PFSK-1 (cell line): ENCODE measurements around the gene FZR1.

Experiments
- FOXP2 ChIP-seq: optimal IDR thresholded peaks from 2 replicates; pipeline ENCODE3; 2011; ENCODE audit warnings: borderline replicate concordance, control low read depth, inconsistent platforms; ENCODE audit not compliant: insufficient read depth; ENCODE audit errors: extremely low read length, extremely low read depth
- POLR2AphosphoS5 ChIP-seq: IDR thresholded peaks from 2 replicates; pipeline ENCODE4 v1.6.1; 2012; ENCODE audit warnings: low read depth, mild to moderate bottlenecking, control low read depth, low read length, moderate library complexity
- SIN3A ChIP-seq: IDR thresholded peaks from 2 replicates; pipeline ENCODE4 v1.6.1; 2012; ENCODE audit warnings: mild to moderate bottlenecking, low read length, moderate library complexity, borderline replicate concordance; ENCODE audit not compliant: insufficient read depth
- TAF1 ChIP-seq: IDR thresholded peaks from 2 replicates; pipeline ENCODE4 v1.6.1; 2012; ENCODE audit warnings: low read length, control low read depth, borderline replicate concordance; ENCODE audit not compliant: insufficient read depth
- TF ChIP-seq, protein P1 (sequence below), 2 experiments: IDR thresholded peaks; 2 replicates each; pipeline versions ENCODE4 v1.6.1 to v1.8.0; 2011 to 2012; ENCODE audit warnings: low read depth in 2 of 2, low read length in 2 of 2, control low read depth in 1 of 2, inconsistent platforms in 1 of 2, mild to moderate bottlenecking in 1 of 2, moderate library complexity in 1 of 2; ENCODE audit not compliant: insufficient read depth in 1 of 2

Gene FZR1

DNA sequence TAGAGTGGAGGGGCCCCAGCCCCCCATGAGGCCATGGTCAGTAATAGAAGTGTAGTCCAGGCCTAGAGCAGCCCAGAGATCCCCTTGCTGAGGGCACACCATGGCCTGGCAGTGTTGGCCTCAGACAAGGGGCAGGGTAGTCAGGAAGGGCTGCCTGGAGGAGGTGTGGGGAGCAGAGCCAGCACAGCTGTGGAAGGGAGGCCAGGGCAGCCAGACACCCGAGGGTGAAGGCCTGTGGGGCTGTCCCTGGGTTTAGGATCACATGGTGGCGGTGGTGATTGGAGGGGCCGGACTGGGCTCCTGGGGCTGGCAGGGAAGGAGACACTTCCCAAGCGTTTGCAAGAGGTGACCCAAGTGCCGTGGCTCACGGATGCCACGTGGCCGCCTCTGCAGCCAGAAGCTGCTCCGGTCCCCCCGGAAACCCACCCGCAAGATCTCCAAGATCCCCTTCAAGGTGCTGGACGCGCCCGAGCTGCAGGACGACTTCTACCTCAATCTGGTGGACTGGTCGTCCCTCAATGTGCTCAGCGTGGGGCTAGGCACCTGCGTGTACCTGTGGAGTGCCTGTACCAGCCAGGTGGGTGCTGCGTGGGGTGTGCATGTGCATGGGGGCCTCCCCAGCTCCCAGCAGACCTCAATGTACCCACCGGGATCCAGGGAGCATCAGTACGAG is 21.3 kb downstream of the FZR1 start:
- TF ChIP-seq TAF1 = no peak
- TF ChIP-seq FOXP2 = no peak
- TF ChIP-seq SIN3A = no peak
- no peak for TF ChIP-seq POLR2AphosphoS5
- TF ChIP-seq, protein P1, sequence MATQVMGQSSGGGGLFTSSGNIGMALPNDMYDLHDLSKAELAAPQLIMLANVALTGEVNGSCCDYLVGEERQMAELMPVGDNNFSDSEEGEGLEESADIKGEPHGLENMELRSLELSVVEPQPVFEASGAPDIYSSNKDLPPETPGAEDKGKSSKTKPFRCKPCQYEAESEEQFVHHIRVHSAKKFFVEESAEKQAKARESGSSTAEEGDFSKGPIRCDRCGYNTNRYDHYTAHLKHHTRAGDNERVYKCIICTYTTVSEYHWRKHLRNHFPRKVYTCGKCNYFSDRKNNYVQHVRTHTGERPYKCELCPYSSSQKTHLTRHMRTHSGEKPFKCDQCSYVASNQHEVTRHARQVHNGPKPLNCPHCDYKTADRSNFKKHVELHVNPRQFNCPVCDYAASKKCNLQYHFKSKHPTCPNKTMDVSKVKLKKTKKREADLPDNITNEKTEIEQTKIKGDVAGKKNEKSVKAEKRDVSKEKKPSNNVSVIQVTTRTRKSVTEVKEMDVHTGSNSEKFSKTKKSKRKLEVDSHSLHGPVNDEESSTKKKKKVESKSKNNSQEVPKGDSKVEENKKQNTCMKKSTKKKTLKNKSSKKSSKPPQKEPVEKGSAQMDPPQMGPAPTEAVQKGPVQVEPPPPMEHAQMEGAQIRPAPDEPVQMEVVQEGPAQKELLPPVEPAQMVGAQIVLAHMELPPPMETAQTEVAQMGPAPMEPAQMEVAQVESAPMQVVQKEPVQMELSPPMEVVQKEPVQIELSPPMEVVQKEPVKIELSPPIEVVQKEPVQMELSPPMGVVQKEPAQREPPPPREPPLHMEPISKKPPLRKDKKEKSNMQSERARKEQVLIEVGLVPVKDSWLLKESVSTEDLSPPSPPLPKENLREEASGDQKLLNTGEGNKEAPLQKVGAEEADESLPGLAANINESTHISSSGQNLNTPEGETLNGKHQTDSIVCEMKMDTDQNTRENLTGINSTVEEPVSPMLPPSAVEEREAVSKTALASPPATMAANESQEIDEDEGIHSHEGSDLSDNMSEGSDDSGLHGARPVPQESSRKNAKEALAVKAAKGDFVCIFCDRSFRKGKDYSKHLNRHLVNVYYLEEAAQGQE (IDR thresholded peaks at IDR 0.05; ENCODE audit: insufficient read depth in 1 of 2, low read depth in 2 of 2, low read length in 2 of 2) = no peak

DNA sequence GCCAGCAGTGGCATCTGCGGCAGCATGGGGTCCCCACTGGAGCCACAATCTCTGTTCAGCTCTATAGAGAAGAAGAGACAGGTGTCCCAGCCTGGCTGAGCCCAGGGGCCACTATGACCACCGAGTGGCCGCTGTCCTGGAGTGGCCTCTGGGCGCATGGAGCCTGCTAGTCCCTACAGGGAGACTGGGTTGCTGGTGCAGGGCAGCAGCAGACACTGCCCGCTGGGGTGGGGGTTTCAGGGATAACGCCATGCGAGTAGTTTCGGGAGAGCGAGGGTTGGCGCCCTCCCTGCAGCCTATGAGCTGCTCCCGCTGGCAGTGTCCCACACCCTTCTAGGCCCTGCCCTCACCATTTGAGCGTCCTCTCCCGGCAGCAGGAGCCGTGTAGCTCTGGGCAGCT is 22.0 kb downstream of the FZR1 start:
- TF ChIP-seq FOXP2 (no peak), TAF1 (no peak), SIN3A (no peak), POLR2AphosphoS5 (no peak)
- TF ChIP-seq, protein P1 (IDR thresholded peaks at IDR 0.05; ENCODE audit: insufficient read depth in 1 of 2, low read depth in 2 of 2, low read length in 2 of 2) = no peak

DNA sequence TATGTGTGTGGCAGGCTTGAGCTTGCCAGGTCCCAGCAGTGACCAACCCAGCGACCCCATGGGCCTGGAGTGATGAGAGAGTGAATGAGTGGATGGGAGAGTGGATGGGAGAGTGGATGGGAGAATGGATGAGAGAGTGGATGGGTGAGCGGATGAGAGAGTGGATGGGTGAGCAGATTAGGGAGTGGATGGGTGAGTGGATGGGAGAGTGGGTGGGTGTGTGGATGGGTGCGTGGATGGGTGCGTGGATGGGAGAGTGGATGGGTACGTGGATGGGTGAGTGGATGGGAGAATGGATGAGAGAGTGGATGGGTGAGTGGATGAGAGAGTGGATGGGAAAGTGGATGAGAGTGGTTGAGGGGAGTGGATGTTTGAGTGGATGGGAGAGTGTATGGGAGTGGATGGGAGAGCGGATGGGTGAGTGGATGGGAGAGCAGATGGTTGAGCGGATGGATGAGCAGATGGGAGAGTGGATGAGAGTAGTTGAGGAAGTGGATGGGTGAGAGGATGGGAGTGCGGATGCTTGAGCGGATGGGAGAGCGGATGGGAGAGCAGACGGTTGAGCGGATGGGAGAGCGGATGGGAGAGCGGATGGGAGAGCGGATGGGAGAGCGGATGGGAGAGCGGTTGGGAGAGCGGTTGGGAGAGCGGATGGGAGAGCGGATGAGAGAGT is 22.6 kb downstream of the FZR1 start:
- no peak for TF ChIP-seq POLR2AphosphoS5
- TF ChIP-seq TAF1 = no peak
- TF ChIP-seq SIN3A = no peak
- TF ChIP-seq, protein P1 (IDR thresholded peaks at IDR 0.05; ENCODE audit: insufficient read depth in 1 of 2, low read depth in 2 of 2, low read length in 2 of 2) = no peak
- no peak for TF ChIP-seq FOXP2

DNA sequence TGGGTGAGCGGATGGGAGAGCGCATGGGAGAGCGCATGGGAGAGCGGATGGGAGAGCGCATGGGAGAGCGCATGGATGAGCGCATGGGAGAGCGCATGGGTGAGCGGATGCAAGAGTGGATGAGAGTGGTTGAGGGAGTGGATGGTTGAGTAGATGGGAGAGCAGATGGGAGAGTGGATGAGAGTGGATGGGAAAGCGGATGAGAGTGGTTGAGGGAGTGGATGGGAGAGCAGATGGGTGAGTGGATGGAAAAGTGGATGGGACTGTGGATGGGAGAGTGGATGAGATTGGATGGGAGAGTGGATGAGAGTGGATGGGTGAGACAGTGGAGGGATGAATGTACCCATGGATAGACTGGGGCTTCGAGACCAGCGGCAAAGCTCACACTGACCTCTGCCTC is 24.3 kb downstream of the FZR1 start:
- TF ChIP-seq TAF1 = no peak
- no peak for TF ChIP-seq FOXP2
- TF ChIP-seq SIN3A = no peak
- no peak for TF ChIP-seq POLR2AphosphoS5

DNA sequence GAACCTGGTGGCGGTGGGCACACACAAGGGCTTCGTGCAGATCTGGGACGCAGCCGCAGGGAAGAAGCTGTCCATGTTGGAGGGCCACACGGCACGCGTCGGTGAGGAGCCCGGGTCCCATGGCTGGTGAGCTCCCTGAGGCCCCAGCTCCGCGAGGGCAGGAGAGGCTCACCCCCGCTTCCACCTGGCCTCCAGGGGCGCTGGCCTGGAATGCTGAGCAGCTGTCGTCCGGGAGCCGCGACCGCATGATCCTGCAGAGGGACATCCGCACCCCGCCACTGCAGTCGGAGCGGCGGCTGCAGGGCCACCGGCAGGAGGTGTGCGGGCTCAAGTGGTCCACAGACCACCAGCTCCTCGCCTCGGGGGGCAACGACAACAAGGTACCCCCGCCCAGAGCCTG is 25.6 kb downstream of the FZR1 start:
- TF ChIP-seq, protein P1 (IDR thresholded peaks at IDR 0.05; ENCODE audit: insufficient read depth in 1 of 2, low read depth in 2 of 2, low read length in 2 of 2) = no peak
- TF ChIP-seq SIN3A (no peak), POLR2AphosphoS5 (no peak), TAF1 (no peak)
